PC-3 (cell line): ENCODE results near the gene ANKRD27.

Experiments used
- EZH2 ChIP-seq: fragments of 300-600 bp; sonication (generic); IDR thresholded peaks from one replicate; pipeline ENCODE4 v1.6.1; 2017; ENCODE audit warnings: antibody characterized with exemption, mild to moderate bottlenecking, low read length; ENCODE audit not compliant: unreplicated experiment
- TF ChIP-seq, protein P1 (sequence below): fragments of 300-600 bp; sonication (generic); conservative IDR thresholded peaks from 2 replicates; pipeline ENCODE4 v1.5.1; 2017; ENCODE audit warnings: antibody characterized with exemption, low read depth, mild to moderate bottlenecking, low read length

DNA sequence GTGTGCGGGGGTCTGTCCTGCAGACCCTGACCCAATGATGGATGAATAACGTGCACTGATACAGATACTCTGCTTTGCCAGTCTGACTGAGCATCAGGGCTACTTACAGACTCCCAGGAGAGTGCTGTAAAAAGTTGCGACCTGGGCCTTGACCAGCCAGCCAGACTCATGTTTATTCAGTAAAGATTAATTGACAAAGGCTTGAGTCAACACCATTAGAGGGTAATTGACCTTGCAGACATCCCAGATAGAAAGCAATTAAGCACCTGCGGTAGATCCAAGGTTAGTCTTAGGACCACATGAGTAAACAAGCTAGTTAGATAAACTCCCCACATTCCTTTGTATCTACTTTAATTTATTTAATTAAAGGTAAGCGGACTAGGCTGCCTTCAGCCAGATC, 27.0 kb upstream of the ANKRD27 start:
- TF ChIP-seq, protein P1, sequence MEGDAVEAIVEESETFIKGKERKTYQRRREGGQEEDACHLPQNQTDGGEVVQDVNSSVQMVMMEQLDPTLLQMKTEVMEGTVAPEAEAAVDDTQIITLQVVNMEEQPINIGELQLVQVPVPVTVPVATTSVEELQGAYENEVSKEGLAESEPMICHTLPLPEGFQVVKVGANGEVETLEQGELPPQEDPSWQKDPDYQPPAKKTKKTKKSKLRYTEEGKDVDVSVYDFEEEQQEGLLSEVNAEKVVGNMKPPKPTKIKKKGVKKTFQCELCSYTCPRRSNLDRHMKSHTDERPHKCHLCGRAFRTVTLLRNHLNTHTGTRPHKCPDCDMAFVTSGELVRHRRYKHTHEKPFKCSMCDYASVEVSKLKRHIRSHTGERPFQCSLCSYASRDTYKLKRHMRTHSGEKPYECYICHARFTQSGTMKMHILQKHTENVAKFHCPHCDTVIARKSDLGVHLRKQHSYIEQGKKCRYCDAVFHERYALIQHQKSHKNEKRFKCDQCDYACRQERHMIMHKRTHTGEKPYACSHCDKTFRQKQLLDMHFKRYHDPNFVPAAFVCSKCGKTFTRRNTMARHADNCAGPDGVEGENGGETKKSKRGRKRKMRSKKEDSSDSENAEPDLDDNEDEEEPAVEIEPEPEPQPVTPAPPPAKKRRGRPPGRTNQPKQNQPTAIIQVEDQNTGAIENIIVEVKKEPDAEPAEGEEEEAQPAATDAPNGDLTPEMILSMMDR, result no peak
- no peak for TF ChIP-seq EZH2
